ENCODE results near the gene PDIA6. TPM values are rescaled to one million over a fixed set of nuclear protein-coding genes. Genes with fewer than 3 reads are reported as not detected.

PDIA6 gene
- total RNA-seq, 1 experiment from 2014 or later = 149 TPM

GRCh38 chr2:10741139-10741538 is 71.4 kb downstream of the PDIA6 start:
- no peaks in the 10 kb centered on the region for H3K79me2 ChIP-seq (ENCODE audit: insufficient read depth, low read length)
- RAD21 ChIA-PET (ENCODE audit: low non-redundant PET in 1 of 2, low total read pairs in 2 of 2, uncharacterized antibody in 2 of 2, unreplicated experiment in 2 of 2) = no interaction called here
- no peak overlapping the region for H3K4me2 ChIP-seq (ENCODE audit: low read length)
- H3K36me3 ChIP-seq (ENCODE audit: control insufficient read depth in 1 of 2, insufficient read depth in 2 of 2, low read length in 2 of 2) = no peaks in the 10 kb centered on the region
- no peak overlapping the region for H2AFZ ChIP-seq (ENCODE audit: low read depth, low read length, poor library complexity, severe bottlenecking)
- no peaks in the 10 kb centered on the region for H3K9me2 ChIP-seq (ENCODE audit: insufficient read depth)
- ATAC-seq (no peak), DNase-seq (ENCODE audit: low read depth, low spot score) (no peak)
- H3K9ac ChIP-seq (ENCODE audit: low read length) = no peak overlapping the region
- no peak overlapping the region for H3K4me3 ChIP-seq (replicated peaks in 1 of 2; ENCODE audit: low read depth in 1 of 2, low read length in 2 of 2)
- no peak overlapping the region for H3K27ac ChIP-seq (ENCODE audit: low read depth, low read length)
- TF ChIP-seq MAX (IDR thresholded peaks at IDR 0.05) (no peak), EGR1 (IDR thresholded peaks at IDR 0.05; ENCODE audit: low read depth) (no peak), ZFX (IDR thresholded peaks at IDR 0.05) (no peak), SP1 (IDR thresholded peaks at IDR 0.05; ENCODE audit: low read depth) (no peak), JUND (IDR thresholded peaks at IDR 0.05) (no peak), EZH2phosphoT487 (IDR thresholded peaks at IDR 0.05; ENCODE audit: borderline replicate concordance) (no peak), YY1 (IDR thresholded peaks at IDR 0.05; ENCODE audit: extremely low read depth, insufficient replicate concordance, low read depth, low read length) (no peak), POLR2A (IDR thresholded peaks at IDR 0.05; ENCODE audit: borderline replicate concordance, extremely low read depth, insufficient read depth, insufficient read length) (no peak), CBX3 (IDR thresholded peaks at IDR 0.05; ENCODE audit: low read depth) (no peak), POLR2AphosphoS5 (IDR thresholded peaks at IDR 0.05; ENCODE audit: low read depth, low read length) (no peak), ZBTB33 (IDR thresholded peaks at IDR 0.05; ENCODE audit: extremely low read depth, insufficient replicate concordance, low read length) (no peak), TCF7L2 (IDR thresholded peaks at IDR 0.05; ENCODE audit: borderline replicate concordance, extremely low read depth, insufficient read depth, insufficient read length) (no peak), SIN3A (IDR thresholded peaks at IDR 0.05; ENCODE audit: low read depth) (no peak), REST (IDR thresholded peaks at IDR 0.05; ENCODE audit: low read depth) (no peak), ZNF274 (IDR thresholded peaks at IDR 0.05; ENCODE audit: low read depth, low read length) (no peak), SRF (IDR thresholded peaks at IDR 0.05; ENCODE audit: low read depth) (no peak), EZH2 (IDR thresholded peaks at IDR 0.05) (no peak)
- no TSS peak for BruUV-seq (replicated peaks)
- intact Hi-C loops (cut with micrococcal nuclease) = no loop called here
- H3K4me1 ChIP-seq (ENCODE audit: control insufficient read depth in 1 of 2, insufficient read depth in 2 of 2, low read length in 2 of 2) = peaks cover 0 to 6% of the 10 kb centered on the region in 2 experiments; a peak in 1 of 4 replicates
- CTCF ChIA-PET = no interaction called here
- no peaks in the 10 kb centered on the region for H3K9me3 ChIP-seq (ENCODE audit: control insufficient read depth in 1 of 2, insufficient read depth in 1 of 2, low read depth in 1 of 2, low read length in 2 of 2)
- no peaks in the 10 kb centered on the region for H4K20me1 ChIP-seq (ENCODE audit: insufficient read depth)
- no peaks in the 10 kb centered on the region for H3K27me3 ChIP-seq (ENCODE audit: insufficient read depth, low read length)
- POLR2A ChIA-PET = no interaction called here
